Measurements from ENCODE around the gene USP53.

The USP53 gene

GRCh38 chr4:119284876-119285780, 72.6 kb downstream of the USP53 start:
- TF ChIP-seq GATA3 (IDR thresholded peaks at IDR 0.05; ENCODE audit: low read depth, low read length) (no peak), GATA2 (IDR thresholded peaks at IDR 0.05; ENCODE audit: low read depth, low read length) (no peak)

DNA sequence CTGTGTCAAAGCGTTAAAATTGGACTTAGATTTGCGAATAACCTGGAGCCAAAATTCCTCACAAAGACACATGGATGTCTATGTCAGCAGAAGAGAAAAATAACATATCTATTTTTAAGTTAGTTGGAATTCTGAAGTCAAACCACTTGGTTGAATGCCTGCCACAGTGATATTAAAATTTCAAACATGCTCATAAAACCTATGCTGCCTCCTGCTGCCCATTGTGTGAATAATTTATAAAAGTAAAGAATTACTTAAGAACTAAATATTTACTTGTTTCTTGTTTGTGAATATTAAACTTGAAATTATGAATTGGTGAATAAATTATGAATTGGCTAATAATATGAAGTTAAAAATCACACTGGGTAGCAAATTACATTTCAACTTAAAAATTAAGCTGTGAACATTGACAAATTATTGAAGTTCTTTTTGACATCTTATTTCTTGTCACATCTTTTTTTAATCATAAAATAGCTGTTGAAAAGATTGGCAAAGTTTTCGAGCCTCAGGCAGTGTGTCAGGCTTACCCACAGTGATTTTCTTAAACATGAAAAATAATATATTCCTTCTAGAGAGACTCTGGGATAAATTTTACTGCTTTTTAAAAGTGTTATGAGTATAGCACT, 74.0 kb downstream of the USP53 start:
- TF ChIP-seq GATA3 (IDR thresholded peaks at IDR 0.05; ENCODE audit: low read depth, low read length), result no peak
- TF ChIP-seq GATA2 (IDR thresholded peaks at IDR 0.05; ENCODE audit: low read depth, low read length), result no peak

- no peak for TF ChIP-seq GATA3 (IDR thresholded peaks at IDR 0.05; ENCODE audit: low read depth, low read length)
- TF ChIP-seq GATA2 (IDR thresholded peaks at IDR 0.05; ENCODE audit: low read depth, low read length), result no peak
Observed at GRCh38 chr4:119289313-119289712, 76.8 kb downstream of the USP53 start.

DNA sequence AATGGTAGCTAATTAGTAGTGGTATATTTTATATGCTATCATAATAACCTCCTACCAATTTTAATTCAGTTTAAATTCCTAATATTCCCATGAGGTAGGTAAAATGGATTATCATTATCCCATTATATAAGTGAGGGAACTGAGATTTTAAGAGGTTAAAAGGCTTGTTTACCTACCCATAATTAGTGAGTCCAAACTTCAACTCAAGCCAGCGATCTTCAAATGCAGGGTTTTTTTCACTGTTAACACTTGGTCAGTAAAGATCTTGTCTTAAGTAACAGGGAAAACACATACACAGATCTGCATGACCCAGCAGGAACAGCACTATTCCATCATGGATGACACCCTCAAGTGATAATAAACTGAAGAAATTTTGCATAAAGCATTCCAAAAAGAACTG, 78.1 kb downstream of the USP53 start:
- TF ChIP-seq GATA2 (IDR thresholded peaks at IDR 0.05; ENCODE audit: low read depth, low read length) (no peak), GATA3 (IDR thresholded peaks at IDR 0.05; ENCODE audit: low read depth, low read length) (no peak)

GRCh38 chr4:119296356-119296755, 83.8 kb downstream of the USP53 start:
- no peak for TF ChIP-seq GATA3 (IDR thresholded peaks at IDR 0.05; ENCODE audit: low read depth, low read length)
- TF ChIP-seq GATA2 (IDR thresholded peaks at IDR 0.05; ENCODE audit: low read depth, low read length), result no peak

DNA sequence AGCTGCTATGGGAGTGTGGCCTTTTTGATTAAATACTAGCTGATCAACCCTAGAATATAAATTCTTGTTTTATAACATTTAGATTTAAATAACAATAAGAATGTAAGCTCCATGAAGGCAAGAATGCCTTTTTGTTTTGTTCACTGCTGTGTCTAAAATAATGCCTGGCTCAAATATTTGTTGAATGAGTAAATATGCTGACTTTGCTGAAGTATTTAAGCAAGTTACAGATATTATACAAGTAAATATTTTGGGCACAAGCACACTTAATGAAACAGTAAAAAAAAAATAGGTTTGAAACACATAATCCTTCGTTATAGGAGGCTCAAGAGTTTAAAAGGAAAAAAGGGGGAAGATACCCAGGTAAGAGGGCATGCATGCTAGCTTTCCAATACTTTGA, 85.3 kb downstream of the USP53 start:
- no peak for TF ChIP-seq GATA2 (IDR thresholded peaks at IDR 0.05; ENCODE audit: low read depth, low read length)
- no peak for TF ChIP-seq GATA3 (IDR thresholded peaks at IDR 0.05; ENCODE audit: low read depth, low read length)

DNA sequence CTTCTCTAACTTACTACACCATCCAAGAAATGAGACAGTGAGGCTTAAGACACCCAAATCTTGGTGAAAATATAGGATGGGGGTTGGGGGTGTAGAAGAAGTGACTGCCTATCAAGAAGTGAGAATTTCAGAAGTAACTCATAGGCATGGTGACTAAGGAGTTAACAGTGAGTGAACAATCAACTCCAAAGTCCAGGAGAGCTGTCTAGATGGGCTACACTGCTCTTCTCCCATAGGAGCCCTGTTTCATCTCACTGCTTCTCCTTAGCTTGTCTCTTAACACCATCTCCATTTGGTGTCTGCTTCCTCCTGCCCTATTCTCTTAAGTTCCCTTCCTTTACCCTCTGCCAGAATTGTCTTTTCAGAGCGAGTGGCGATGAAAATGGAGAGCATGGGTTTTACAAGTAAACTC, 86.8 kb downstream of the USP53 start:
- TF ChIP-seq GATA2 (IDR thresholded peaks at IDR 0.05; ENCODE audit: low read depth, low read length) (no peak), GATA3 (IDR thresholded peaks at IDR 0.05; ENCODE audit: low read depth, low read length) (no peak)

- TF ChIP-seq GATA2 (IDR thresholded peaks at IDR 0.05; ENCODE audit: low read depth, low read length), result no peak
Observed at GRCh38 chr4:119299741-119300100, 87.2 kb downstream of the USP53 start.

GRCh38 chr4:119300101-119300978, 87.8 kb downstream of the USP53 start:
- no peak for TF ChIP-seq GATA2 (IDR thresholded peaks at IDR 0.05; ENCODE audit: low read depth, low read length)
- no peak for TF ChIP-seq GATA3 (IDR thresholded peaks at IDR 0.05; ENCODE audit: low read depth, low read length)

GRCh38 chr4:119302073-119302832, 89.7 kb downstream of the USP53 start:
- no peak for TF ChIP-seq GATA2 (IDR thresholded peaks at IDR 0.05; ENCODE audit: low read depth, low read length)
- no peak for TF ChIP-seq GATA3 (IDR thresholded peaks at IDR 0.05; ENCODE audit: low read depth, low read length)

GRCh38 chr4:119303587-119304305, 91.2 kb downstream of the USP53 start:
- TF ChIP-seq GATA2 (IDR thresholded peaks at IDR 0.05; ENCODE audit: low read depth, low read length) (no peak), GATA3 (IDR thresholded peaks at IDR 0.05; ENCODE audit: low read depth, low read length) (no peak)

DNA sequence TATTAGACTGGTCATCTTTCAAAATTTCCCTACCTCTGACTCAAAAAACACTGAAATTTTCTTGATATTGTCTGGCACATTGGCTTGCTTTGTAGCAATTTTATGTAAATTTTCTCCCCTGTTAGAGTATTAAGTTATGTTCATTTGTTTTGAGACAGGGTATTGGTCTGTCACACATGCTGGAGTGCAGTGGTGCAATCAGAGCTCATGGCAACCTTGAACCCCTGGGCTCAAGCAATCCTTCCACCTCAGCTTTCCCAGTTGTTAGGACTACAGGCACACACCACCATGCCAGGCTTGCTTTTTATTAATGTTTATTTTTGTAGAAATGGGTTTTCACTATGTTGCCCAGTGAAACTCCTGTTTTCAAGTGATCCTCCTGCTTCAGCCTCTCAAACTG, 91.9 kb downstream of the USP53 start:
- TF ChIP-seq GATA2 (IDR thresholded peaks at IDR 0.05; ENCODE audit: low read depth, low read length), result no peak
- TF ChIP-seq GATA3 (IDR thresholded peaks at IDR 0.05; ENCODE audit: low read depth, low read length), result no peak

GRCh38 chr4:119307606-119308005, 95.1 kb downstream of the USP53 start:
- TF ChIP-seq GATA3 (IDR thresholded peaks at IDR 0.05; ENCODE audit: low read depth, low read length) (no peak), GATA2 (IDR thresholded peaks at IDR 0.05; ENCODE audit: low read depth, low read length) (no peak)
